Body of pancreas (tissue), 4 donors: ENCODE results near the gene AARSD1. TPM values are rescaled to one million over a fixed set of nuclear protein-coding genes. Genes with fewer than 3 reads are reported as not detected.
"Not testable (repeated sequence)": the region's sequence is repeated elsewhere in the genome, so short reads cannot be mapped to it uniquely, and the experiment has no call there.

ENCODE experiments used
- ATAC-seq: fragments of 150-250 bp; one replicate; pipeline ENCODE4 v1.9.1; 2016
- DNase-seq, 4 donors: peaks; one replicate each; pipeline ENCODE4 v3.0.0-alpha.2; 2019
- H3K27ac ChIP-seq, 4 donors: fragments of 200-600 bp; sonication (generic); 1 replicate in 3 of 4; 2 replicates in 1 of 4; pipeline versions ENCODE4 v1.5.1 to v1.6.1; 2016 to 2019; ENCODE audit warnings: mild to moderate bottlenecking in 1 of 4, mixed read lengths in 1 of 4, moderate library complexity in 1 of 4
- H3K27me3 ChIP-seq, 2 donors: fragments of 200-600 bp; sonication (generic); one replicate each; pipeline ENCODE4 v1.6.0; 2016; ENCODE audit warnings: mild to moderate bottlenecking in 1 of 2
- H3K36me3 ChIP-seq, 2 donors: fragments of 200-600 bp; sonication (generic); replicated peaks in 1 of 2; 2 replicates each; pipeline ENCODE4 v1.5.1; 2016; ENCODE audit warnings: low read depth in 2 of 2; ENCODE audit not compliant: insufficient read depth in 1 of 2
- H3K4me1 ChIP-seq: fragments of 200-600 bp; sonication (generic); one replicate; pipeline ENCODE4 v1.6.0; 2016
- H3K4me3 ChIP-seq, 2 donors: fragments of 200-600 bp; sonication (generic); 1 replicate in 1 of 2; 2 replicates in 1 of 2; pipeline ENCODE4 v1.5.1; 2016 to 2019
- H3K9me3 ChIP-seq, 3 donors: fragments of 200-600 bp; sonication (generic); 1 replicate in 2 of 3; 2 replicates in 1 of 3; pipeline ENCODE4 v1.5.1; 2016
- POLR2A ChIP-seq, 3 donors: fragments of 450-650 bp; IDR thresholded peaks; one replicate each; pipeline ENCODE4 v1.6.1; 2016; ENCODE audit warnings: antibody characterized with exemption in 3 of 3, mild to moderate bottlenecking in 2 of 3
- WGBS, 2 donors: methylation state at CpG; one replicate each; pipeline ENCODE4 v1.1.5; 2017; 5-methylcytosine and 5-hydroxymethylcytosine counted together
- intact Hi-C: fragments of 100-400 bp; cut with DNase I; formaldehyde crosslinking; loops from one replicate; pipeline ENCODE4 v1.15.1; 2023
- total RNA-seq, 2 donors: library from RNA; depleted of rRNA; stranded (reverse); fragments of >200 nt; gene quantifications; one replicate each; pipeline ENCODE4 v1.1.0, GENCODE V29; 2016
- TF ChIP-seq, protein P1 (sequence below), 7 experiments: fragments of 450-650 bp in 4 of 7; fragments of 200-600 bp in 3 of 7; sonication (generic) in 3 of 7; IDR thresholded peaks; one replicate each; pipeline ENCODE4 v1.5.1; 2016 to 2019; ENCODE audit warnings: antibody characterized with exemption in 7 of 7

Gene AARSD1
- total RNA-seq, 2 donors from 2014 or later = 44.5 to 51.9 TPM

DNA sequence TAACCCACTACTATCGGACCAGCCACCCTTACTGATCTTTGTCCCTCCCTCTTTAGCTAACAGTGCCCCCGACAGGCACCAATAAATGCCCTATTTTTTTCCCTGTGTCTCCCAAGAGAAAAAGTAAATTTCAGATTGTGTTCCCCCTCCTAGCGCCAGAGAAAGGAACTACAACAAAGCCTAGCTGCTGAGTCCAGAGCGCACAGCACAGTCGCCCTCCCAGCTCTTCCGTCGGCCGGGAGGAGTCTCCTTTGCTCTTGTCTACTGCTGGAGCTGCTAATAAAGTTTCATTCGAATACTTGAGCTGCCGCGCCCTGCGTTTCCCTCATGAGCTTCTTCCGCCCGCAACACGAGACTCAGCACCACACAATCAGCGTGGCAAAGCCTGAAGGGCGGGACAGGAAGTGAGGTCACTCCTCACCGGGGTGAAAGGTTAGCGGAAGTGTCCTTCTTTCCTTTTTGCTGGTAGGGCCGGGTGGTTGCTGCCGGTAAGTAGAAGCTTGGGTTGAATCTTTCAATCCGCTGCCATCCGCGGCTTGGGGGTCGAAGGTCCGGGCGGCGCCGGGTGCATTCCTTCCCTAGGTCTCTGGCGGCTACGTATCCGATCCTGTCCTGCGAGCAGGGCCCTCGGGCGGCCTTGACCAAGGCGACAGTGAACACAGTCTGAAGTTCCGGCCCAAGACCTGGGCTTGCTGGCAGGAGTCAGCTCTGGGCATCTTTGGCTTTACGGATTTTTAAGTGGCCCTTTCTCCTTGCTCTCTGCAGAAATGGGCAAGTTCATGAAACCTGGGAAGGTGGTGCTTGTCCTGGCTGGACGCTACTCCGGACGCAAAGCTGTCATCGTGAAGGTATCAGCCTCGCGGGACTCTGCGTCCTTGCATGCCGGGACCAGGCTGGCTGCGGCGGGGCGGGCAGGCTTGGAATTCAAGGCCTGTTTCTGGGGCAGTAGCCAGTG, 34.0 kb upstream of the AARSD1 start, which contains the start of gene RPL27:
Gene RPL27, plus strand, starts transcription at position 436 of the 955 bp plus-strand sequence. Its CDS starts 332 bp downstream, at position 768.
- DNase-seq = peak; percentile 98 to 100 (median 99)
- peak; percentile 97 for ATAC-seq
- TF ChIP-seq POLR2A (IDR thresholded peaks at IDR 0.05) = peak in 2 of 3 donors; percentile 88 to 90
- TF ChIP-seq, protein P1, sequence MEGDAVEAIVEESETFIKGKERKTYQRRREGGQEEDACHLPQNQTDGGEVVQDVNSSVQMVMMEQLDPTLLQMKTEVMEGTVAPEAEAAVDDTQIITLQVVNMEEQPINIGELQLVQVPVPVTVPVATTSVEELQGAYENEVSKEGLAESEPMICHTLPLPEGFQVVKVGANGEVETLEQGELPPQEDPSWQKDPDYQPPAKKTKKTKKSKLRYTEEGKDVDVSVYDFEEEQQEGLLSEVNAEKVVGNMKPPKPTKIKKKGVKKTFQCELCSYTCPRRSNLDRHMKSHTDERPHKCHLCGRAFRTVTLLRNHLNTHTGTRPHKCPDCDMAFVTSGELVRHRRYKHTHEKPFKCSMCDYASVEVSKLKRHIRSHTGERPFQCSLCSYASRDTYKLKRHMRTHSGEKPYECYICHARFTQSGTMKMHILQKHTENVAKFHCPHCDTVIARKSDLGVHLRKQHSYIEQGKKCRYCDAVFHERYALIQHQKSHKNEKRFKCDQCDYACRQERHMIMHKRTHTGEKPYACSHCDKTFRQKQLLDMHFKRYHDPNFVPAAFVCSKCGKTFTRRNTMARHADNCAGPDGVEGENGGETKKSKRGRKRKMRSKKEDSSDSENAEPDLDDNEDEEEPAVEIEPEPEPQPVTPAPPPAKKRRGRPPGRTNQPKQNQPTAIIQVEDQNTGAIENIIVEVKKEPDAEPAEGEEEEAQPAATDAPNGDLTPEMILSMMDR (IDR thresholded peaks at IDR 0.05) = peak; percentile 84 to 98 (median 96)
- Histone ChIP-seq H3K27me3 (no peaks in the 10 kb centered on the region), H3K4me3 (peak within 1 kb of the TSS; percentile 44 to 94), H3K4me1 (peaks cover 35% of the 10 kb centered on the region), H3K9me3 (no peaks in the 10 kb centered on the region), H3K36me3 (peaks cover 0 to 11% of the 10 kb centered on the region in 2 donors), H3K27ac (peak within 1 kb of the TSS; percentile 84 to 93 (median 92))
- WGBS, 2 donors = 0 to 1% methylated on average over 38 to 49 of the region's 49 CpGs
- intact Hi-C loops = no loop called here

DNA sequence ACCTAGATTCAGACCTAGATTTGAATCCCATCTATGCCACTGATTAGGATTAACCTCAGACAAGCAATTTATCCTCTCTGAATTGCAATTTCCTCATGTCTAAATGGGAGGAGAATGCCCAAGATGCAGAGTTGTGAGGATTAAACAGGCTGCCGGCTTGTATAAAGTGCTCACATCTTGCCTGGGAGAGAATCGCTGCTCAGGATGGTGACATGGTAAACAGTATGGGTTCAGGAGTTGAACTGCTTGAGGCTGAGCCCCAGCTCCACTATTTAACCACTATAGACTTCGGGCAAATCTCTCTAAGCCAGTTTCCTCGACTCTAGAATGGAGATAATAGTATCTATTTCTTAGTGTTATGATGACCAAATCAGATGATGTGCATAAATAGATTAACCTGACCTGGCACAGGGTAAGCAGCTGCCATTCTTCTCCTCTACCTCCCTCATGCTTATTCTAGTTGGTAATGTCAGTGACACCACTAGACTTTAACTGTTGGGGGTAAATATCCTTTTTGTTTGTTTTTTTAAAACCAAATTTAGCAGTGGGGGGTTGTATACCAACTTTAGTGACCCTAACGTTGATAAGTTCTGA, 33.2 kb upstream of the AARSD1 start:
- TF ChIP-seq, protein P1 (IDR thresholded peaks at IDR 0.05) = no peak
- no peak for TF ChIP-seq POLR2A (IDR thresholded peaks at IDR 0.05)
- intact Hi-C loops = no loop called here
- peaks cover 35% of the 10 kb centered on the region for H3K4me1 ChIP-seq
- DNase-seq (no peak), ATAC-seq (no peak)
- WGBS, 2 donors = 5 to 7% methylated on average over 5 of the region's 5 CpGs
- H3K36me3 ChIP-seq = peaks cover 0 to 3% of the 10 kb centered on the region in 2 donors
- H3K27me3 ChIP-seq = no peaks in the 10 kb centered on the region
- no peaks in the 10 kb centered on the region for H3K9me3 ChIP-seq
- H3K27ac ChIP-seq = peak overlapping the region in 3 of 4 donors; percentile 84 to 93 (median 90)
- no peak overlapping the region for H3K4me3 ChIP-seq

DNA sequence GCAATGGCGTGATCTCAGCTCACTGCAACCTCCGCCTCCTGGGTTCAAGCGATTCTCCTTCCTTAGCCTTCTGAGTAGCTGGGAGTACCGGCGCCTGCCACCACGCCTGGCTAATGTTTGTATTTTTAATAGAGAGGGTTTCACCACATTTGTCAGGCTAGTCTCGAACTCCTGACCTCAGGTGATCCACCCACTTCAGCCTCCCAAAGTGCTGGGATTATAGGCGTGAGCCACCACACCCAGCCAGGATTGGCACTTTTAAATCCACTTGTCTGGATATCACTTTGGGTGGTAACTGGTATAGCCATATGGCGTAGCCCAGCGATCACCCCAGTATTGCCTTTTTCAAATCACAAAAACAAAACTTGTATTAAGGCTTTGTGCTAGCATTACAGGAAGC, 29.7 kb upstream of the AARSD1 start:
- DNase-seq, H3K27me3 ChIP-seq, intact Hi-C loops, H3K4me3 ChIP-seq, H3K27ac ChIP-seq, ATAC-seq, H3K9me3 ChIP-seq: not testable (repeated sequence)
- Histone ChIP-seq H3K36me3 (peaks cover 14 to 21% of the 10 kb centered on the region in 2 donors), H3K4me1 (peaks cover 10% of the 10 kb centered on the region)
- 87 to 89% methylated on average over 10 of the region's 10 CpGs for whole genome bisulfite sequencing, 2 donors

DNA sequence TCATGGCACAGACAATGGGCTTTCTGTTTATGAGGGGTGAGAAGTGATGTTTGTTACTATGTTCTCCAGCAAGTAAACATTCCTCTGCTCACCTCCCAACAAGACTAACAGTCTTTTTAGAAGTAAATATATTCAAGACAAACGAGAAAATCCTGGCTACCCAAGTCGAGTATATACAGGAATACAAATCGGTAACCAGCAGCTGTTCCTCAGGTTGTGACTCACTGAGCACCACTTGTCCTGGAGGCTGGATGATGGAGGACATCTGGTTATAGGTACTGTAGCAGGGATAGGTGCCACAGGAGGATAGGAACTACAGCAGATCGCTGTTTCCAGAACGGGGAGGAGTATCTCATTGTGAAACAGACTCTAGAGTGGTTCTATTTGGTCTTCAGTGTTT, 28.6 kb upstream of the AARSD1 start:
- WGBS, 2 donors = 62 to 73% methylated on average over 5 of the region's 5 CpGs
- Histone ChIP-seq H3K36me3 (peaks cover 24 to 27% of the 10 kb centered on the region in 2 donors), H3K27me3 (no peaks in the 10 kb centered on the region), H3K27ac (no peak overlapping the region), H3K9me3 (no peaks in the 10 kb centered on the region), H3K4me3 (no peak overlapping the region), H3K4me1 (peaks cover 8% of the 10 kb centered on the region)
- TF ChIP-seq, protein P1 (IDR thresholded peaks at IDR 0.05) = no peak
- intact Hi-C loops = no loop called here
- ATAC-seq = no peak
- no peak for DNase-seq

DNA sequence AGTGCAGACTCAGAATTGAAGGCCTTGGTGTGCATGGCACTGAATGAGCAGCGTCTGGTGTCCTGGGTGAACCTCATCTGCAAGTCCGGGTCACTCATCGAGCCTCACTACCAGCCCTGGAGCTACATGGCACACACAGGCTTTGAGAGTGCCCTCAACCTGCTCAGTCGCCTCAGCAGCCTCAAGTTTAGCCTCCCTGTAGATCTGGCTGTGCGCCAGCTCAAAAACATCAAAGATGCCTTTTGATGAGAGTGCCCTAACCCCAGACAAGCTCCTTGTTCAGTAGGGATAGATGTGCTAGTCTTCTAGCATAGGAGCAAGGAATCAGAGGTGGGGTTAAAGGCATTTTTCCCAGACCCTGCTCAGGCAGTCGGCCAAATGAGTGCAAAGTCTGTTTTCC, 27.2 kb upstream of the AARSD1 start:
- DNase-seq (no peak), ATAC-seq (no peak)
- 95% methylated on average over 6 of the region's 6 CpGs; no CpG with 5 or more reads in 1 of the 2 donors for WGBS, 2 donors
- Histone ChIP-seq H3K27ac (no peak overlapping the region), H3K27me3 (no peaks in the 10 kb centered on the region), H3K4me3 (no peak overlapping the region), H3K4me1 (no peaks in the 10 kb centered on the region), H3K9me3 (no peaks in the 10 kb centered on the region), H3K36me3 (peaks cover 29 to 30% of the 10 kb centered on the region in 2 donors)
- intact Hi-C loops = no loop called here
- TF ChIP-seq, protein P1 (IDR thresholded peaks at IDR 0.05) = no peak
- no peak for TF ChIP-seq POLR2A (IDR thresholded peaks at IDR 0.05)
